Heart left ventricle (tissue), 16 donors: ENCODE data around the gene ATP5PF. TPM values are rescaled to one million over a fixed set of nuclear protein-coding genes. Genes with fewer than 3 reads are reported as not detected.

Source experiments
- ATAC-seq, 4 donors: fragments of 200-7000 bp; cut with Tn5 transposase; one replicate each; pipeline ENCODE4 v1.9.1; 2020 to 2022; ENCODE audit warnings: moderate library complexity in 4 of 4, mild to moderate bottlenecking in 3 of 4, moderate number of reproducible peaks in 1 of 4
- DNase-seq, 5 donors: peaks; one replicate each; pipeline ENCODE4 v3.0.0-alpha.2; 2020
- H3K27ac ChIP-seq, 12 donors: fragments of 200-600 bp; sonication (generic) in 4 of 12; one replicate each; pipeline versions ENCODE4 v1.5.0 to v1.8.0; 2016 to 2022; ENCODE audit warnings: mild to moderate bottlenecking in 2 of 12
- H3K27me3 ChIP-seq, 9 donors: fragments of 200-600 bp; sonication (generic) in 2 of 9; one replicate each; pipeline versions ENCODE4 v1.5.1 to v1.8.0; 2016 to 2022; ENCODE audit warnings: mild to moderate bottlenecking in 3 of 9
- H3K36me3 ChIP-seq, 9 donors: fragments of 200-600 bp; sonication (generic) in 2 of 9; one replicate each; pipeline versions ENCODE4 v1.5.0 to v1.8.0; 2018 to 2022; ENCODE audit warnings: mild to moderate bottlenecking in 2 of 9
- H3K4me1 ChIP-seq, 12 donors: fragments of 200-600 bp; sonication (generic) in 4 of 12; one replicate each; pipeline versions ENCODE4 v1.5.0 to v1.8.0; 2016 to 2022; ENCODE audit warnings: mild to moderate bottlenecking in 3 of 12
- H3K4me3 ChIP-seq, 12 donors: fragments of 200-600 bp; sonication (generic) in 4 of 12; one replicate each; pipeline versions ENCODE4 v1.5.0 to v1.8.0; 2017 to 2022; ENCODE audit warnings: mild to moderate bottlenecking in 9 of 12, moderate library complexity in 4 of 12
- H3K9me3 ChIP-seq, 12 donors: fragments of 200-600 bp; sonication (generic) in 4 of 12; one replicate each; pipeline versions ENCODE4 v1.5.0 to v1.8.0; 2016 to 2022; ENCODE audit warnings: mild to moderate bottlenecking in 1 of 12
- CTCF ChIP-seq, 12 donors: fragments of 200-600 bp; sonication (generic) in 4 of 12; IDR thresholded peaks; one replicate each; pipeline versions ENCODE4 v1.5.0 to v1.8.0; 2018 to 2022; ENCODE audit warnings: antibody characterized with exemption in 12 of 12, mild to moderate bottlenecking in 5 of 12
- POLR2A ChIP-seq, 2 donors: fragments of 450-650 bp; IDR thresholded peaks; one replicate each; pipeline ENCODE4 v1.6.1; 2017; ENCODE audit warnings: antibody characterized with exemption in 2 of 2, mild to moderate bottlenecking in 2 of 2, moderate library complexity in 2 of 2
- WGBS, 4 donors: extraction: QIAGEN DNeasy Blood & Tissue Kit in 2 of 4; methylation state at CpG; one replicate each; pipeline versions ENCODE4 v1.1.5 to v1.1.7; 2013 to 2018; 5-methylcytosine and 5-hydroxymethylcytosine counted together
- intact Hi-C, 10 donors: fragments of 100-400 bp; cut with DNase I; formaldehyde crosslinking; loops; one replicate each; pipeline versions ENCODE4 v1.11.1 to v1.14.2; 2022
- polyA plus RNA-seq, 2 donors: library from polyadenylated mRNA; stranded (reverse); fragments of 200-250 nt; gene quantifications; one replicate each; pipeline ENCODE4 v1.2.3, GENCODE V29; 2013
- total RNA-seq, 9 donors: library from RNA; depleted of rRNA in 2 of 9; stranded (reverse); fragments of >200 nt in 2 of 9; fragmentation: NEBNext Ultra II Directional in 3 of 9; extraction: Animal tissue kit (Norgen Biotek cat#: 25700) in 3 of 9; gene quantifications; one replicate each; pipeline versions ENCODE4 v1.1.0 to v1.2.4, GENCODE V29; 2016 to 2023
- donor health status: ischemic (EF 13 %, LVEDD 7.1; RV severe dilation, severe dysfunction).
- donor health status: healthy with polysubstance abuse.
- donor health status: DM: no; HTN: yes; CAD: no.
- donor health status: DM: no; HTN: no; CAD: no.
- donor health status: ischemic (EF 25% LVEDD 6.9; RV normal size, moderate dysfunction).
- donor health status: ischemic (EF 25% LVEDD 5.7; RV mildly dilated, moderate dysfunction).
- donor health status: healthy.
- donor health status: DM: yes; HTN: yes; CAD: no.
- donor health status: ischemic (EF 35%, LVEDD 5.7; RV mildly dilated, moderate dysfunction).
- donor health status: nonischemic (EF 11% LVEDD 7.7; RV severe dilation, severe dysfunction).
- donor health status: DM: yes; HTN: yes; CAD: no.
- donor health status: PGD.
- donor health status: ischemic (EF 29% LVEDD 5.4; RV normal size, mild dysfunction).
- donor health status: nonischemic (EF 23%, LVEDD 6.1; RV moderate dilation, normal function).

ATP5PF gene
- total and polyA plus RNA-seq, 11 donors, result 479 to 1,745 (median 688) TPM

DNA sequence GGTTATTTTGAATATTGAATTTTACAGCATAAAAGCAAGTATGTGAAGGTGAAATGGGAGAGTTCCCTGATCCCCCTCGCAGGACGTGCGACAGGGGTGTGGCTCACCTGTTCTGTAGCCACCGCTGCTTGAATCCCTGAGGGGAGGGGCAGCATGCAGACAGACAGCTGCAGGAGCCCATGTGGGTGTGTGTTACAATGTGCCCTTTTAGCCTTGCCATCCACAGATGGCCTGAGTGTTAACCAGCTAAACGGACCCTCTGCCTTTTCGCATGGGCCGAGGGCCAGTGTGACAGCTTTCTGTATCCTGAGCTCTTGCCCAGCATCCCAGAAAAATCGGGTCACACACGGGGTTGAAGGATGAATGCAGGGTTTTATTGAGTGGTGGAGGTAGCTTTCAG, 52.3 kb downstream of the ATP5PF start:
- Histone ChIP-seq H3K9me3 (no peaks in the 10 kb centered on the region), H3K36me3 (peaks cover 0 to 17% (median 3%) of the 10 kb centered on the region in 9 donors), H3K4me1 (peaks cover 0 to 24% (median 8%) of the 10 kb centered on the region in 12 donors), H3K27me3 (no peaks in the 10 kb centered on the region), H3K4me3 (no peak overlapping the region), H3K27ac (no peak overlapping the region)
- WGBS, 4 donors, result 72 to 79% (median 75%) methylated on average over 9 of the region's 9 CpGs
- intact Hi-C loops, result loop anchor here in 1 of 10 donors (10.0 kb wide), 1 partner anchor 48 kb away; the partner anchor contains the start of gene JAM2
- DNase-seq, result no peak
- no peak for TF ChIP-seq POLR2A (IDR thresholded peaks at IDR 0.05)
- TF ChIP-seq CTCF (IDR thresholded peaks at IDR 0.05), result no peak
- no peak for ATAC-seq

- peaks cover 0 to 20% (median 5%) of the 10 kb centered on the region in 12 donors for H3K4me1 ChIP-seq
- TF ChIP-seq CTCF (IDR thresholded peaks at IDR 0.05) (no peak), POLR2A (IDR thresholded peaks at IDR 0.05) (no peak)
- no peaks in the 10 kb centered on the region for H3K27me3 ChIP-seq
- DNase-seq (no peak), ATAC-seq (no peak)
- intact Hi-C loops, result no loop called here
- H3K27ac ChIP-seq, result peak overlapping the region in 9 of 12 donors; percentile 11 to 48 (median 20)
- no peaks in the 10 kb centered on the region for H3K9me3 ChIP-seq
- H3K36me3 ChIP-seq, result no peaks in the 10 kb centered on the region
- H3K4me3 ChIP-seq, result no peak overlapping the region
Observed at GRCh38 chr21:25676451-25676850, 58.3 kb downstream of the ATP5PF start.

Other genes with a start within 250 kb of the ATP5PF start
- gene MRPL39, start 127.4 kb downstream of the ATP5PF start, total RNA-seq, result 10 to 100 TPM; 37.6 to 54.5 (median 47.0) TPM
- gene MRPL39, start 127.4 kb downstream of the ATP5PF start, polyA plus RNA-seq, result 10 to 100 TPM; 69.3 to 93.6 TPM
- gene JAM2, start 95.6 kb downstream of the ATP5PF start, total RNA-seq, result 10 to 100 TPM; 13.1 to 55.7 (median 28.5) TPM
- gene JAM2, start 95.6 kb downstream of the ATP5PF start, polyA plus RNA-seq, result 10 to 100 TPM; 12.5 to 19.2 TPM
- gene GABPA, start 68 bp upstream of the ATP5PF start, total RNA-seq, result 10 to 100 TPM in 8 of 9 donors, 1 to 10 TPM in 1; 9.0 to 20.6 (median 15.6) TPM
- gene GABPA, start 68 bp upstream of the ATP5PF start, polyA plus RNA-seq, result 1 to 10 TPM; 6.1 to 7.2 TPM